B cell (primary cell): ENCODE results near the gene MLH3.

Experiments used
- EZH2 ChIP-seq: IDR thresholded peaks from 2 replicates; pipeline ENCODE4 v1.6.1; 2012; ENCODE audit warnings: borderline replicate concordance, low read depth, mild to moderate bottlenecking, moderate library complexity, low read length; ENCODE audit not compliant: insufficient read depth, poor library complexity, severe bottlenecking
- TF ChIP-seq, protein P1 (sequence below): fragments of 200-600 bp; IDR thresholded peaks from one replicate; pipeline ENCODE4 v1.8.0; 2022; ENCODE audit warnings: antibody characterized with exemption, mild to moderate bottlenecking

DNA sequence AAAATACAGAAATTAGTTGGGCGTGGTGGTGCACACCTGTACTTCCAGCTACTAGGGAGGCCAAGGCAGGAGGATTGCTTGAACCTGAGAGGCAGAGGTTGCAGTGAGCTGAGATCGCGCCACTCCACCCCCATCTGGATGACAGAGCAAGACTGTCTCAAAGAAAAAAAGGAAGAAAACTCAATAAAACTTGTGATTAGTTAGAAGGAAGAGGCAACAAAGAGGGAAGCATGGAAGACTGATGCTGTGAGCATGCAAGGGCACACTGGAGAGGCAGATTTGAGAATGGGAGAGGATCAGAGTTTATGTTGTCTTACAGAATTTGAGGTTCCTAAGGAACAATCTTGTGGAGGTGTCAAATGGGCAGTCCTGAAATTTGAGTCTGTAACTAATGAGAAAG, 15.4 kb upstream of the MLH3 start:
- TF ChIP-seq EZH2 = no peak
- TF ChIP-seq, protein P1, sequence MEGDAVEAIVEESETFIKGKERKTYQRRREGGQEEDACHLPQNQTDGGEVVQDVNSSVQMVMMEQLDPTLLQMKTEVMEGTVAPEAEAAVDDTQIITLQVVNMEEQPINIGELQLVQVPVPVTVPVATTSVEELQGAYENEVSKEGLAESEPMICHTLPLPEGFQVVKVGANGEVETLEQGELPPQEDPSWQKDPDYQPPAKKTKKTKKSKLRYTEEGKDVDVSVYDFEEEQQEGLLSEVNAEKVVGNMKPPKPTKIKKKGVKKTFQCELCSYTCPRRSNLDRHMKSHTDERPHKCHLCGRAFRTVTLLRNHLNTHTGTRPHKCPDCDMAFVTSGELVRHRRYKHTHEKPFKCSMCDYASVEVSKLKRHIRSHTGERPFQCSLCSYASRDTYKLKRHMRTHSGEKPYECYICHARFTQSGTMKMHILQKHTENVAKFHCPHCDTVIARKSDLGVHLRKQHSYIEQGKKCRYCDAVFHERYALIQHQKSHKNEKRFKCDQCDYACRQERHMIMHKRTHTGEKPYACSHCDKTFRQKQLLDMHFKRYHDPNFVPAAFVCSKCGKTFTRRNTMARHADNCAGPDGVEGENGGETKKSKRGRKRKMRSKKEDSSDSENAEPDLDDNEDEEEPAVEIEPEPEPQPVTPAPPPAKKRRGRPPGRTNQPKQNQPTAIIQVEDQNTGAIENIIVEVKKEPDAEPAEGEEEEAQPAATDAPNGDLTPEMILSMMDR = no peak
